ENCODE results near the gene EIF4EBP3.

Gene EIF4EBP3

DNA sequence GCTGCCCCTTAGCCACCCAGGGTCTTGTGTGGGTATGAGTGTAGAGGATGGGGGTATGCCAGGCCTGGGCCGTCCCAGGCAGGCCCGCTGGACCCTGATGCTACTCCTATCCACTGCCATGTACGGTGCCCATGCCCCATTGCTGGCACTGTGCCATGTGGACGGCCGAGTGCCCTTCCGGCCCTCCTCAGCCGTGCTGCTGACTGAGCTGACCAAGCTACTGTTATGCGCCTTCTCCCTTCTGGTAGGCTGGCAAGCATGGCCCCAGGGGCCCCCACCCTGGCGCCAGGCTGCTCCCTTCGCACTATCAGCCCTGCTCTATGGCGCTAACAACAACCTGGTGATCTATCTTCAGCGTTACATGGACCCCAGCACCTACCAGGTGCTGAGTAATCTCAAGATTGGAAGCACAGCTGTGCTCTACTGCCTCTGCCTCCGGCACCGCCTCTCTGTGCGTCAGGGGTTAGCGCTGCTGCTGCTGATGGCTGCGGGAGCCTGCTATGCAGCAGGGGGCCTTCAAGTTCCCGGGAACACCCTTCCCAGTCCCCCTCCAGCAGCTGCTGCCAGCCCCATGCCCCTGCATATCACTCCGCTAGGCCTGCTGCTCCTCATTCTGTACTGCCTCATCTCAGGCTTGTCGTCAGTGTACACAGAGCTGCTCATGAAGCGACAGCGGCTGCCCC, 19.8 kb downstream of the EIF4EBP3 start:
- no peaks in the 10 kb centered on the region for H3K9me3 ChIP-seq (ENCODE audit: control insufficient read depth, low read length)
- H3K4me1 ChIP-seq (ENCODE audit: control insufficient read depth, insufficient read depth, low read length, poor library complexity, severe bottlenecking): peaks cover 12% of the 10 kb centered on the region
- H3K4me3 ChIP-seq (ENCODE audit: extremely low read depth, insufficient read depth, low read length, poor library complexity, severe bottlenecking): no peak overlapping the region
- WGBS, 2 experiments (ENCODE audit: insufficient coverage in 2 of 2): 96 to 98% methylated on average over 21 of the region's 22 CpGs
- H3K27ac ChIP-seq (ENCODE audit: low read depth, low read length, severe bottlenecking): no peak overlapping the region
- H3K36me3 ChIP-seq (ENCODE audit: control insufficient read depth, insufficient read depth, low read length): peaks cover 26% of the 10 kb centered on the region

GRCh38 chr5:140567871-140568270, 20.4 kb downstream of the EIF4EBP3 start:
- peaks cover 26% of the 10 kb centered on the region for H3K36me3 ChIP-seq (ENCODE audit: control insufficient read depth, insufficient read depth, low read length)
- WGBS, 2 experiments (ENCODE audit: insufficient coverage in 2 of 2): 94 to 98% methylated on average over 10 to 11 of the region's 13 CpGs
- no peaks in the 10 kb centered on the region for H3K9me3 ChIP-seq (ENCODE audit: control insufficient read depth, low read length)
- H3K4me1 ChIP-seq (ENCODE audit: control insufficient read depth, insufficient read depth, low read length, poor library complexity, severe bottlenecking): peaks cover 12% of the 10 kb centered on the region
- no peak overlapping the region for H3K27ac ChIP-seq (ENCODE audit: low read depth, low read length, severe bottlenecking)
- no peak overlapping the region for H3K4me3 ChIP-seq (ENCODE audit: extremely low read depth, insufficient read depth, low read length, poor library complexity, severe bottlenecking)

- Histone ChIP-seq H3K9me3 (ENCODE audit: control insufficient read depth, low read length) (no peaks in the 10 kb centered on the region), H3K36me3 (ENCODE audit: control insufficient read depth, insufficient read depth, low read length) (peaks cover 26% of the 10 kb centered on the region), H3K4me1 (ENCODE audit: control insufficient read depth, insufficient read depth, low read length, poor library complexity, severe bottlenecking) (peaks cover 11% of the 10 kb centered on the region), H3K27ac (ENCODE audit: low read depth, low read length, severe bottlenecking) (no peak overlapping the region), H3K4me3 (ENCODE audit: extremely low read depth, insufficient read depth, low read length, poor library complexity, severe bottlenecking) (no peak overlapping the region)
- WGBS, 2 experiments (ENCODE audit: insufficient coverage in 2 of 2): 93 to 100% methylated on average over 2 of the region's 2 CpGs
These were observed 21.1 kb downstream of the EIF4EBP3 start for GRCh38 chr5:140568443-140569063.

DNA sequence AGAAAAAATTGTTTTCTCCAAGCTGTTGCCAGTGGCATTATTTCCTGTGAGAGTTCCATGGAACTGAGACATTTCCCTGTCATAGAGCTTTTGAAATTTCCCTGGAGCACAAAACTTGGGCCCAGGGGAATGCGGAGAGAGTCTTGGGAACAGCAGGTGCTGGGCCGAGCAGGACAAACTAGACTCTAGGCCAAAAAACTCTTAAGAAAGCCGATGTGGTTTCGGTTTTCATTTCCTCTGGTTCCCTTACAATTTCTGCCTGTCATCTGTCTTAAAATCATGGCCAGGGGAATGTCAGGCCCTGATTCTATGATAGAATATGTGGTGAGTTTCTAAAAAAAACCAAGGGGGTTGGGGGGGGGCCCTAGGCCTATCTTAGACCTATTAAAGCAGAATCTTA, 21.7 kb downstream of the EIF4EBP3 start:
- 95 to 100% methylated on average over 4 of the region's 4 CpGs for WGBS, 2 experiments (ENCODE audit: insufficient coverage in 2 of 2)
- Histone ChIP-seq H3K27ac (ENCODE audit: low read depth, low read length, severe bottlenecking) (no peak overlapping the region), H3K9me3 (ENCODE audit: control insufficient read depth, low read length) (no peaks in the 10 kb centered on the region), H3K4me3 (ENCODE audit: extremely low read depth, insufficient read depth, low read length, poor library complexity, severe bottlenecking) (no peak overlapping the region), H3K4me1 (ENCODE audit: control insufficient read depth, insufficient read depth, low read length, poor library complexity, severe bottlenecking) (peaks cover 6% of the 10 kb centered on the region), H3K36me3 (ENCODE audit: control insufficient read depth, insufficient read depth, low read length) (peaks cover 26% of the 10 kb centered on the region)

- Histone ChIP-seq H3K4me1 (ENCODE audit: control insufficient read depth, insufficient read depth, low read length, poor library complexity, severe bottlenecking) (peaks cover 6% of the 10 kb centered on the region), H3K36me3 (ENCODE audit: control insufficient read depth, insufficient read depth, low read length) (peaks cover 26% of the 10 kb centered on the region), H3K4me3 (ENCODE audit: extremely low read depth, insufficient read depth, low read length, poor library complexity, severe bottlenecking) (no peak overlapping the region), H3K27ac (ENCODE audit: low read depth, low read length, severe bottlenecking) (no peak overlapping the region), H3K9me3 (ENCODE audit: control insufficient read depth, low read length) (no peaks in the 10 kb centered on the region)
- WGBS, 2 experiments (ENCODE audit: insufficient coverage in 2 of 2): 90 to 92% methylated on average over 3 to 4 of the region's 4 CpGs
These were observed 22.6 kb downstream of the EIF4EBP3 start for GRCh38 chr5:140570058-140570457.

- 100% methylated on average over 1 of the region's 1 CpG for WGBS, 2 experiments (ENCODE audit: insufficient coverage in 2 of 2)
- Histone ChIP-seq H3K9me3 (ENCODE audit: control insufficient read depth, low read length) (no peaks in the 10 kb centered on the region), H3K36me3 (ENCODE audit: control insufficient read depth, insufficient read depth, low read length) (peaks cover 26% of the 10 kb centered on the region), H3K27ac (ENCODE audit: low read depth, low read length, severe bottlenecking) (no peak overlapping the region), H3K4me1 (ENCODE audit: control insufficient read depth, insufficient read depth, low read length, poor library complexity, severe bottlenecking) (peaks cover 6% of the 10 kb centered on the region), H3K4me3 (ENCODE audit: extremely low read depth, insufficient read depth, low read length, poor library complexity, severe bottlenecking) (no peak overlapping the region)
These were observed 23.0 kb downstream of the EIF4EBP3 start for GRCh38 chr5:140570488-140570887.

GRCh38 chr5:140571105-140571504, 23.6 kb downstream of the EIF4EBP3 start:
- H3K36me3 ChIP-seq (ENCODE audit: control insufficient read depth, insufficient read depth, low read length): peaks cover 21% of the 10 kb centered on the region
- 85 to 96% methylated on average over 3 of the region's 5 CpGs for WGBS, 2 experiments (ENCODE audit: insufficient coverage in 2 of 2)
- H3K27ac ChIP-seq (ENCODE audit: low read depth, low read length, severe bottlenecking): no peak overlapping the region

DNA sequence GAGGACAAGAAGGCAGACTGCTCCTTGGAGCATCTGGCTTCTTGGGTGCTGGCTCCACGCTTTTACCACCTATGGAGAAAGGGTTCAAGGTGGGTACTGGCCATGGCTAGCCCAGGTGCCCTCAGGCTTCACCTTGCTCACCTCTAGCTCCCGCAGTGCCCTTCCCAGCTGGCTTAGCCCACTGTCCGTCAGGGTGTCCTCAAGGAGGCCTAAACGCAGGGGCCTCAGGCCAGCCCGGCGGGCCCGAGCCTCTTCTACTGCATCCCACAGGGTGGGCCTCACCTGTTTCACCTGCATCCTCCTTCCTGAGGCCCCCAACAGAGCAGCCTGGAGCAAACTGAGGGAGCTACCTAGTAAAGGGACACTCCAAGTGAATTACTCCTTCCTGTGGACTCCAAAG, 26.2 kb downstream of the EIF4EBP3 start:
- H3K4me1 ChIP-seq (ENCODE audit: control insufficient read depth, insufficient read depth, low read length, poor library complexity, severe bottlenecking): peaks cover 3% of the 10 kb centered on the region
- no peaks in the 10 kb centered on the region for H3K36me3 ChIP-seq (ENCODE audit: control insufficient read depth, insufficient read depth, low read length)
- no peak overlapping the region for H3K27ac ChIP-seq (ENCODE audit: low read depth, low read length, severe bottlenecking)
- H3K9me3 ChIP-seq (ENCODE audit: control insufficient read depth, low read length): no peaks in the 10 kb centered on the region
- H3K4me3 ChIP-seq (ENCODE audit: extremely low read depth, insufficient read depth, low read length, poor library complexity, severe bottlenecking): no peak overlapping the region
- 93 to 98% methylated on average over 5 to 7 of the region's 7 CpGs for WGBS, 2 experiments (ENCODE audit: insufficient coverage in 2 of 2)

More at GRCh38 chr5:140571105-140571504, 23.6 kb downstream of the EIF4EBP3 start:
- peaks cover 1% of the 10 kb centered on the region for H3K4me1 ChIP-seq (ENCODE audit: control insufficient read depth, insufficient read depth, low read length, poor library complexity, severe bottlenecking)
- no peak overlapping the region for H3K4me3 ChIP-seq (ENCODE audit: extremely low read depth, insufficient read depth, low read length, poor library complexity, severe bottlenecking)
- H3K9me3 ChIP-seq (ENCODE audit: control insufficient read depth, low read length): no peaks in the 10 kb centered on the region

DNA sequence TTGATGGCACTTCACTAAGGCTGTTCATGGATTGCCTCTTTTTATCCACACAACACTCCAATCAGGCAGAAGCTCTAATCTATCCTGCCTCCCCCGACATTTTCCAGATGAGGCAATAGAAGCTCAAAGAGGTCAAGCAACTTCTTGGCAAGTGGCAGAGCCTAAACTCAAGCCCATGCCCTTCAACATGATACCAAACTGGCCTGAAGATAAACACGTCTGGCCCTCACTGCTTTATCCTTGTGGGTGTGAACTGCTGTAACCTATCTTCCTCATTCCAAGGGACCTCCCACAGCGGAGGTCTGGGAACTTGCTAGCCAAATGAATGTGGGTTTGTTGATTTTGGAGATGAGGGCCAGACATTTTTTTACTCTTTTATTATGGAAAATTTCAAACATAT, 26.7 kb downstream of the EIF4EBP3 start:
- Histone ChIP-seq H3K4me3 (ENCODE audit: extremely low read depth, insufficient read depth, low read length, poor library complexity, severe bottlenecking) (no peak overlapping the region), H3K36me3 (ENCODE audit: control insufficient read depth, insufficient read depth, low read length) (no peaks in the 10 kb centered on the region), H3K27ac (ENCODE audit: low read depth, low read length, severe bottlenecking) (no peak overlapping the region), H3K9me3 (ENCODE audit: control insufficient read depth, low read length) (no peaks in the 10 kb centered on the region), H3K4me1 (ENCODE audit: control insufficient read depth, insufficient read depth, low read length, poor library complexity, severe bottlenecking) (peaks cover 3% of the 10 kb centered on the region)
- 69 to 80% methylated on average over 1 to 2 of the region's 3 CpGs for WGBS, 2 experiments (ENCODE audit: insufficient coverage in 2 of 2)

GRCh38 chr5:140575309-140575708, 27.8 kb downstream of the EIF4EBP3 start:
- no peaks in the 10 kb centered on the region for H3K9me3 ChIP-seq (ENCODE audit: control insufficient read depth, low read length)
- H3K36me3 ChIP-seq (ENCODE audit: control insufficient read depth, insufficient read depth, low read length): no peaks in the 10 kb centered on the region
- H3K27ac ChIP-seq (ENCODE audit: low read depth, low read length, severe bottlenecking): no peak overlapping the region
- WGBS, 2 experiments (ENCODE audit: insufficient coverage in 2 of 2): 93 to 96% methylated on average over 3 to 4 of the region's 8 CpGs
- no peak overlapping the region for H3K4me3 ChIP-seq (ENCODE audit: extremely low read depth, insufficient read depth, low read length, poor library complexity, severe bottlenecking)
- peaks cover 3% of the 10 kb centered on the region for H3K4me1 ChIP-seq (ENCODE audit: control insufficient read depth, insufficient read depth, low read length, poor library complexity, severe bottlenecking)

GRCh38 chr5:140576776-140577201, 29.3 kb downstream of the EIF4EBP3 start:
- Histone ChIP-seq H3K36me3 (ENCODE audit: control insufficient read depth, insufficient read depth, low read length) (no peaks in the 10 kb centered on the region), H3K9me3 (ENCODE audit: control insufficient read depth, low read length) (no peaks in the 10 kb centered on the region), H3K27ac (ENCODE audit: low read depth, low read length, severe bottlenecking) (peak overlapping the region; percentile 83), H3K4me1 (ENCODE audit: control insufficient read depth, insufficient read depth, low read length, poor library complexity, severe bottlenecking) (peaks cover 3% of the 10 kb centered on the region), H3K4me3 (ENCODE audit: extremely low read depth, insufficient read depth, low read length, poor library complexity, severe bottlenecking) (no peak overlapping the region)
- no CpG with 5 or more reads among the region's 2 CpGs for WGBS, 2 experiments (ENCODE audit: insufficient coverage in 2 of 2)

Data from mesodermal cell (in vitro differentiated cells).